ENCODE measurements around the gene FOLR2. TPM values are rescaled to one million over a fixed set of nuclear protein-coding genes. Genes with fewer than 3 reads are reported as not detected.
A peak's percentile ranks its signal among the peaks of the same experiment; 100 is the strongest.

FOLR2 gene
- total RNA-seq, 1 donor from 2014 or later = not detected

GRCh38 chr11:72222106-72222891 is 5.7 kb downstream of the FOLR2 start:
- Mint-ChIP-seq H3K4me1 (peaks cover 25% of the 10 kb centered on the region), H3K4me3 (peak overlapping the region; percentile 98), H3K9me3 (no peaks in the 10 kb centered on the region), H3K27ac (peak overlapping the region; percentile 87), H3K27me3 (peaks cover 12% of the 10 kb centered on the region), H3K36me3 (ENCODE audit: low read depth) (peaks cover 6% of the 10 kb centered on the region)
- no peak for DNase-seq
- intact Hi-C loops (cut with micrococcal nuclease) = no loop called here

- Mint-ChIP-seq H3K4me1 (peaks cover 20% of the 10 kb centered on the region), H3K4me3 (peak overlapping the region; percentile 98), H3K36me3 (ENCODE audit: low read depth) (peaks cover 8% of the 10 kb centered on the region), H3K27ac (peak overlapping the region; percentile 87), H3K9me3 (no peaks in the 10 kb centered on the region), H3K27me3 (peaks cover 8% of the 10 kb centered on the region)
- peak; percentile 99 for DNase-seq
- intact Hi-C loops (cut with micrococcal nuclease) = loop anchor here (1.0 kb wide), 6 partner anchors 111 to 211 kb away; partner anchors contain the start of genes ANAPC15, CLPB, LAMTOR1 and LRRC51
Measured at GRCh38 chr11:72222907-72223614, 6.5 kb downstream of the FOLR2 start.

- peak overlapping the region; percentile 93 for H3K27ac Mint-ChIP-seq
- H3K4me3 Mint-ChIP-seq = peak overlapping the region; percentile 98
Measured at GRCh38 chr11:72223615-72224563, 7.3 kb downstream of the FOLR2 start.

GRCh38 chr11:72224564-72225410 is 8.2 kb downstream of the FOLR2 start, which contains the start of gene INPPL1:
Gene INPPL1 (plus strand): TSS chr11:72224767. CDS start chr11:72224985, 218 bp downstream.
- Mint-ChIP-seq H3K4me1 (peaks cover 20% of the 10 kb centered on the region), H3K4me3 (peak within 1 kb of the TSS; percentile 98), H3K36me3 (ENCODE audit: low read depth) (peaks cover 16% of the 10 kb centered on the region), H3K27ac (peak within 1 kb of the TSS; percentile 93), H3K9me3 (no peaks in the 10 kb centered on the region), H3K27me3 (no peaks in the 10 kb centered on the region)
- intact Hi-C loops (cut with micrococcal nuclease) = loop anchor here (2.0 kb wide), 2 partner anchors 14 to 296 kb away; partner anchors contain the start of genes RNF121 and XNDC1N
- DNase-seq = peak; percentile 85

More at GRCh38 chr11:72223615-72224563, 7.3 kb downstream of the FOLR2 start:
- Mint-ChIP-seq H3K9me3 (no peaks in the 10 kb centered on the region), H3K27me3 (peaks cover 2% of the 10 kb centered on the region), H3K4me1 (peaks cover 20% of the 10 kb centered on the region), H3K36me3 (ENCODE audit: low read depth) (peaks cover 11% of the 10 kb centered on the region)
- intact Hi-C loops (cut with micrococcal nuclease) = loop anchor here (1.0 to 2.0 kb wide), 8 partner anchors 15 to 295 kb away; partner anchors contain the start of genes ANAPC15, CLPB, LAMTOR1 and LRRC51
- peak; percentile 92 for DNase-seq

- intact Hi-C loops (cut with micrococcal nuclease) = loop anchor here (2.0 kb wide), 2 partner anchors 13 to 297 kb away; partner anchors contain the start of genes RNF121 and XNDC1N
- peak; percentile 76 for DNase-seq
Measured at GRCh38 chr11:72225411-72225951, 8.9 kb downstream of the FOLR2 start.

GRCh38 chr11:72226701-72227100 is 10.1 kb downstream of the FOLR2 start:
- H3K36me3 Mint-ChIP-seq (ENCODE audit: low read depth) = peaks cover 27% of the 10 kb centered on the region
- H3K27ac Mint-ChIP-seq = no peak overlapping the region
- peaks cover 20% of the 10 kb centered on the region for H3K4me1 Mint-ChIP-seq
- H3K9me3 Mint-ChIP-seq = no peaks in the 10 kb centered on the region
- intact Hi-C loops (cut with micrococcal nuclease) = no loop called here
- no peaks in the 10 kb centered on the region for H3K27me3 Mint-ChIP-seq
- DNase-seq = no peak
- no peak overlapping the region for H3K4me3 Mint-ChIP-seq

More at GRCh38 chr11:72225411-72225951, 8.9 kb downstream of the FOLR2 start:
- H3K27ac Mint-ChIP-seq = peak overlapping the region; percentile 92
- peak overlapping the region; percentile 98 for H3K4me3 Mint-ChIP-seq
- peaks cover 20% of the 10 kb centered on the region for H3K4me1 Mint-ChIP-seq
- H3K9me3 Mint-ChIP-seq = no peaks in the 10 kb centered on the region
- H3K27me3 Mint-ChIP-seq = no peaks in the 10 kb centered on the region
- H3K36me3 Mint-ChIP-seq (ENCODE audit: low read depth) = peaks cover 19% of the 10 kb centered on the region

GRCh38 chr11:72227316-72228228 is 11.0 kb downstream of the FOLR2 start:
- no peak overlapping the region for H3K4me3 Mint-ChIP-seq
- H3K27ac Mint-ChIP-seq = no peak overlapping the region
- H3K36me3 Mint-ChIP-seq (ENCODE audit: low read depth) = peaks cover 34% of the 10 kb centered on the region
- intact Hi-C loops (cut with micrococcal nuclease) = no loop called here
- peaks cover 14% of the 10 kb centered on the region for H3K4me1 Mint-ChIP-seq
- no peak for DNase-seq
- no peaks in the 10 kb centered on the region for H3K9me3 Mint-ChIP-seq
- no peaks in the 10 kb centered on the region for H3K27me3 Mint-ChIP-seq

- no peak for DNase-seq
- no peak overlapping the region for H3K4me3 Mint-ChIP-seq
- H3K27ac Mint-ChIP-seq = no peak overlapping the region
- H3K36me3 Mint-ChIP-seq (ENCODE audit: low read depth) = peaks cover 36% of the 10 kb centered on the region
- intact Hi-C loops (cut with micrococcal nuclease) = no loop called here
- H3K4me1 Mint-ChIP-seq = peaks cover 11% of the 10 kb centered on the region
- no peaks in the 10 kb centered on the region for H3K9me3 Mint-ChIP-seq
- no peaks in the 10 kb centered on the region for H3K27me3 Mint-ChIP-seq
Measured at GRCh38 chr11:72228229-72228843, 11.7 kb downstream of the FOLR2 start.

- H3K27ac Mint-ChIP-seq = no peak overlapping the region
- intact Hi-C loops (cut with micrococcal nuclease) = no loop called here
- H3K36me3 Mint-ChIP-seq (ENCODE audit: low read depth) = peaks cover 41% of the 10 kb centered on the region
- no peaks in the 10 kb centered on the region for H3K27me3 Mint-ChIP-seq
- H3K4me3 Mint-ChIP-seq = no peak overlapping the region
- peaks cover 11% of the 10 kb centered on the region for H3K4me1 Mint-ChIP-seq
- no peak for DNase-seq
- no peaks in the 10 kb centered on the region for H3K9me3 Mint-ChIP-seq
Measured at GRCh38 chr11:72228844-72229231, 12.2 kb downstream of the FOLR2 start.

- Mint-ChIP-seq H3K4me3 (no peak overlapping the region), H3K27ac (no peak overlapping the region), H3K9me3 (no peaks in the 10 kb centered on the region), H3K27me3 (no peaks in the 10 kb centered on the region), H3K36me3 (ENCODE audit: low read depth) (peaks cover 44% of the 10 kb centered on the region), H3K4me1 (peaks cover 8% of the 10 kb centered on the region)
- DNase-seq = no peak
- intact Hi-C loops (cut with micrococcal nuclease) = no loop called here
Measured at GRCh38 chr11:72229336-72229924, 12.8 kb downstream of the FOLR2 start.
